ENCODE data around the gene LENG1. TPM values are rescaled to one million over a fixed set of nuclear protein-coding genes. Genes with fewer than 3 reads are reported as not detected.

LENG1 gene
- total and polyA plus RNA-seq, 7 donors, result 5.8 to 19.6 (median 10.2) TPM

DNA sequence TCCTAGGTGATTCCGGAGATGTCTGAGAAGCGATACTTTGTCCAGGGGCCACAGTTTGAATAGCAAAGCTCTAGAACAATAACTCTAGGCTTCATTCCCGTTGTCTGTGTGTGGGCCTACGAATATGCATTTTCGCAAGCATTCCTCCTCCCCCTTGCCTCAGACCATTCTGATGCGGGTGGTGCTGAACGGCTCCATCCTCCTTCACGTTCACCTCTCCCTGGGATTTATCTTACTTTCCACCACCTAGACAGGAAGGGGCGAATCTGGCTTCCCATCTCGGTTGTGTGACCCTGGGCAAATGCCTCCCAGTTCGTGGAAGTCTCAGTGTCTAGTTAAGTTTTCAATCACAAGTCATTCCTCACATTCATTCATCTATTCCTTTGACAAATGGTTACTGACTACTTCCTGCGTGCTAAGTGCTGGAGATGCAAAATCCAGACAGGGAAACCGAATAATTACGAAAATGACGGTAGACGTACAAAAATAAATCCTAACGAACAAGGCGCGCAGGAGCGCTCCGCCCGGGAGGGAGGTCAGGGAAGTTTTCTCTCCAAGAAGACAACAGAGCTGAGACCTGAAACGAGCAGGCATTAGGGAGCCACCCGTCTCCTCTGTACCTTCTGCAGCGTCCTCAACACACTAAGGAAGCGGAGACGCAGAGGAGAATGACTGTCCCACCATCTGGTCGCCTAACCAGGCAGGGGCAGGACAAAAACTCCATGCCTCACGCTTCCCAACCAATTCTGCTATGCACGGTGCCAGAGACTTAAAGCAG, 23.2 kb downstream of the LENG1 start:
- peak overlapping the region; percentile 69 for H3K27ac ChIP-seq
- H3K9me3 ChIP-seq, result no peaks in the 10 kb centered on the region
- peak overlapping the region; percentile 65 for H3K4me3 ChIP-seq
- TF ChIP-seq, protein P1, sequence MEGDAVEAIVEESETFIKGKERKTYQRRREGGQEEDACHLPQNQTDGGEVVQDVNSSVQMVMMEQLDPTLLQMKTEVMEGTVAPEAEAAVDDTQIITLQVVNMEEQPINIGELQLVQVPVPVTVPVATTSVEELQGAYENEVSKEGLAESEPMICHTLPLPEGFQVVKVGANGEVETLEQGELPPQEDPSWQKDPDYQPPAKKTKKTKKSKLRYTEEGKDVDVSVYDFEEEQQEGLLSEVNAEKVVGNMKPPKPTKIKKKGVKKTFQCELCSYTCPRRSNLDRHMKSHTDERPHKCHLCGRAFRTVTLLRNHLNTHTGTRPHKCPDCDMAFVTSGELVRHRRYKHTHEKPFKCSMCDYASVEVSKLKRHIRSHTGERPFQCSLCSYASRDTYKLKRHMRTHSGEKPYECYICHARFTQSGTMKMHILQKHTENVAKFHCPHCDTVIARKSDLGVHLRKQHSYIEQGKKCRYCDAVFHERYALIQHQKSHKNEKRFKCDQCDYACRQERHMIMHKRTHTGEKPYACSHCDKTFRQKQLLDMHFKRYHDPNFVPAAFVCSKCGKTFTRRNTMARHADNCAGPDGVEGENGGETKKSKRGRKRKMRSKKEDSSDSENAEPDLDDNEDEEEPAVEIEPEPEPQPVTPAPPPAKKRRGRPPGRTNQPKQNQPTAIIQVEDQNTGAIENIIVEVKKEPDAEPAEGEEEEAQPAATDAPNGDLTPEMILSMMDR (IDR thresholded peaks at IDR 0.05), result no peak
- DNase-seq (no peak), ATAC-seq (peak in 1 of 4 donors; percentile 1)
- no peaks in the 10 kb centered on the region for H3K27me3 ChIP-seq (ENCODE audit: insufficient read depth in 3 of 3, low read length in 2 of 3)
- H3K4me1 ChIP-seq, result peaks cover 31% of the 10 kb centered on the region
- H3K36me3 ChIP-seq (ENCODE audit: insufficient read depth in 1 of 2, low read depth in 1 of 2), result peaks cover 2 to 35% of the 10 kb centered on the region in 2 donors
- WGBS, 3 donors, result 4 to 5% (median 5%) methylated on average over 30 of the region's 30 CpGs
- intact Hi-C loops (cut with DNase I), result no loop called here

- no peak for DNase-seq
- peaks cover 16% of the 10 kb centered on the region for H3K4me1 ChIP-seq
- no peaks in the 10 kb centered on the region for H3K27me3 ChIP-seq (ENCODE audit: insufficient read depth in 3 of 3, low read length in 2 of 3)
- no peak for ATAC-seq
- H3K27ac ChIP-seq, result no peak overlapping the region
- intact Hi-C loops (cut with DNase I), result no loop called here
- no peak overlapping the region for H3K4me3 ChIP-seq
- WGBS, 3 donors, result 64 to 71% (median 65%) methylated on average over 2 of the region's 2 CpGs
- H3K9me3 ChIP-seq, result no peaks in the 10 kb centered on the region
- H3K36me3 ChIP-seq (ENCODE audit: insufficient read depth in 1 of 2, low read depth in 1 of 2), result peaks cover 2 to 42% of the 10 kb centered on the region in 2 donors
- TF ChIP-seq, protein P1 (IDR thresholded peaks at IDR 0.05), result no peak
These were observed 25.4 kb downstream of the LENG1 start for GRCh38 chr19:54133957-54134590.

DNA sequence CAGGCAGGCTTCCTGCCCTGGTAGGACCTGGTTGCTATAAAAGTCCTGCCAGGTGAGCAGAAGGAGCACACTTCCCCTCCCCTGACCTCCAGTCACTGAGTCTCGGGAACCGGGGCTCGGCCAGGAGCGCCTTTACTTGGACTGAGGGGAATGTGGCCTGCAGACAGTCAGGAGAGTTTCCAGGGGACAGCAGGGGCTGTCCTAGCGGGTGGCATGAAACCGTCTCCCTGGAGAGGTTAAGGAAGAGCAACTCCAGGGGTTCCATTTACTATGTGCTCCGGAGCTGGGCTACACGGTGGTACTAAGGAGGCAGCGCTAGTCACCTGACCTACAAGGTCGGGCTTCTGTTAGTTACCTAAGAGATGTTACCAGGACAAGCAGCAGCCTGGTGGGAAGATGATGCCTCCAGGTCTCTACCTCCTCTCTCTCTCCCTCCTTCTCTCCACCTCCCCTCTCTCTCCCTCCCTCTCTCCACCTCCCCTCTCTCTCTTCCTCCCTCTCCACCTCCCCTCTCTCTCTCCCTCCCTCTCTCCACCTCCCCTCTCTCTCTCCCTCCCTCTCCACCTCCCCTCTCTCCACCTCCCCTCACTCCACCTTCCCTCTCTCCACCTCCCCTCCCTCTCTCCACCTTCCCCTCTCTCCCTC, 26.1 kb downstream of the LENG1 start:
- peaks cover 2 to 45% of the 10 kb centered on the region in 2 donors for H3K36me3 ChIP-seq (ENCODE audit: insufficient read depth in 1 of 2, low read depth in 1 of 2)
- H3K4me1 ChIP-seq, result peaks cover 10% of the 10 kb centered on the region
- intact Hi-C loops (cut with DNase I), result no loop called here
- H3K27me3 ChIP-seq (ENCODE audit: insufficient read depth in 3 of 3, low read length in 2 of 3), result no peaks in the 10 kb centered on the region
- ATAC-seq (no peak), DNase-seq (no peak)
- H3K27ac ChIP-seq, result no peak overlapping the region
- H3K9me3 ChIP-seq, result no peaks in the 10 kb centered on the region
- WGBS, 3 donors, result 75 to 82% (median 76%) methylated on average over 10 of the region's 10 CpGs
- TF ChIP-seq, protein P1 (IDR thresholded peaks at IDR 0.05), result no peak
- H3K4me3 ChIP-seq, result no peak overlapping the region

DNA sequence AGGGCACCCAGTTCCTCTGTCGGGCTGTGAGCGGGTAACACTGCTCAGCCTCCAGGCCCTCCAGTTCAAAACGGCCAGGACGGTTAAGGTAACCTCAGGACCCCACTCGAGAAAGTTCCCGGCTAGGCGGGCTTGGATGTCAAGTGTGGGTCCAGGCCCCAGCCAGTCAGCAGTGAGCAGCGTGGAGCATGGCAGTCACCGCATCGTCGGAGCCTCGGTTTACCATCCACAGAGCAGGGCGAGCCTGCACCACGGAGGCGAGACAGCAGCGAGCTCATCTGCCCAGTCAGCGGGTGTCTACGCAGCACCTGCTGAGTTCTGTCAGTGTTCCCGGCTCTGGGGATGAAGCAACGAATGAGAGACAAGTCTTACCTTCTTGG, 29.9 kb downstream of the LENG1 start:
- ATAC-seq (no peak), DNase-seq (no peak)
- WGBS, 3 donors, result 95 to 96% (median 95%) methylated on average over 16 to 20 of the region's 20 CpGs

More for the DNA sequence above, 29.9 kb downstream of the LENG1 start:
- H3K4me1 ChIP-seq, result no peaks in the 10 kb centered on the region
- peaks cover 2 to 82% of the 10 kb centered on the region in 2 donors for H3K36me3 ChIP-seq (ENCODE audit: insufficient read depth in 1 of 2, low read depth in 1 of 2)
- no peaks in the 10 kb centered on the region for H3K27me3 ChIP-seq (ENCODE audit: insufficient read depth in 3 of 3, low read length in 2 of 3)
- TF ChIP-seq, protein P1 (IDR thresholded peaks at IDR 0.05), result no peak
- intact Hi-C loops (cut with DNase I), result no loop called here
- no peak overlapping the region for H3K27ac ChIP-seq
- no peak overlapping the region for H3K4me3 ChIP-seq
- H3K9me3 ChIP-seq, result no peaks in the 10 kb centered on the region

Measured in psoas muscle (tissue), 8 donors.